EH (cell line): ENCODE measurements around the gene SLC35E3.

Experiments
- DNase-seq: peaks from one replicate; pipeline ENCODE4 v3.0.0-alpha.2; 2015; ENCODE audit warnings: low read depth

Gene SLC35E3

DNA sequence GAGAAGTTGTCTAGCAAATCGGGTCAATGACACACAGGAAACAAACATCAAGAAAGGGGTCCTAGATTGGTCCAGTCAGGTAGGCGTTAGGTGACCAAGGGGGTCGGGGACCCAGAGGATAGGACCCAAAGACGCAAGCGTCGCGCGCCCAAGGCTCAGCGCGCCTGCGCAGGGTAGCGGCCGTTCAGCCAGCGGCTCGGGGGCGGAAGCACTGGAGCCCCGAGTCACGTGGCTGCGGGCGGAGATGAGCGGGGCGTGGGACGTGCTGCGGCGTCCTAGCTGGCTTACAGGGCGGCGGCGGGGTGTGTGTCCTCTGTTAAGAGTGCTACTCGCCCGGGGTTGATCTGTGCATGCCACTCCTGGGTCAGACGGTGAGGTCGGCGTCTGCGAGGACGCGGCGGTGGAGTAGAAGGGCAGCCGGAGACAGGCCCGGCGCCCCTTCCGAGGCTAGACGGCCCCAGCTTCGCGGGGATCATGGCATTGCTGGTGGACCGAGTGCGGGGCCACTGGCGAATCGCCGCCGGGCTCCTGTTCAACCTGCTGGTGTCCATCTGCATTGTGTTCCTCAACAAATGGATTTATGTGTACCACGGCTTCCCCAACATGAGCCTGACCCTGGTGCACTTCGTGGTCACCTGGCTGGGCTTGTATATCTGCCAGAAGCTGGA is at the start of gene SLC35E3:
SLC35E3 (plus strand) TSS at position 273 of the 668 bp plus-strand sequence; CDS start at position 475, 202 bp downstream.
- peak; percentile 91 for DNase-seq

GRCh38 chr12:68699486-68699885 is 46.5 kb upstream of the SLC35E3 start:
- no peak for DNase-seq

DNA sequence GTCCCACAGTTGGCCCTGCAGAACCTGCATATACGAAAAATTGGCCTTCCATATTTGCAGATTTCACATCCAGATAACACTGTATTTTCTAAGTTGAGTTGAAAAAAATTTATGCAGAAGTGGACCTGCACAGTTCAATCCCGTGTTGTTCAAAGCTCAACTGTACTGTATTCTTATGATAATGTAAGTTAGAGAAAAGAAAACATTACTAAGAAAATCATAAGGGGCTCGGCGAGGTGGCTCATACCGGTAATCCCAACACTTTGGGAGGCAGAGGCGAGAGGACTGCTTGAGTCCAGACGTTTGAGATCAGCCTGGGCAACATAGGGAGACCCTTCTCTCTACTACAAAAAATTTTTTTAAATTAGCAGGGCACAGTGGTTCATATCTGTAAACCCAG is 18.2 kb upstream of the SLC35E3 start:
- no peak for DNase-seq

GRCh38 chr12:68733661-68734071 is 12.3 kb upstream of the SLC35E3 start:
- DNase-seq = peak; percentile 87

DNA sequence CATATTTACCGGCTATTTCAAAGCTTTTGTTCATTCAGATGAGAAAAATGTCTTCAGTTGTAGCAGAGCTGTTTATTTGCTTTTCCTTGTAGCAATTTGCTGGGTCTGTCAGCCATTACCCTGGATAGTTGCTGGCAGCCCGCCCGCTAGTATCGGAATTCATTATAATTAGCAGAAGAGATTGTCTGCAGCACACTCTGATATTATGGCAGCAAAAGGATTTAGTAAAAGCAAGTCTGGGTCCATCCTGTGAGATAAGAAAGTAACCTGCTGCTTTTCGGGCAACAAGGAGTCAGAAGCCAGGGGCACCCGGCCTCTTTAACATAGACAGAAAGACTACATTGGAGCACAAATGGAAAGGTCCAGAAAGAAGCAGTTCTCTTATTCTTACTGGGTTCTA is 6.1 kb upstream of the SLC35E3 start:
- no peak for DNase-seq

GRCh38 chr12:68743356-68743755 is 2.6 kb upstream of the SLC35E3 start:
- DNase-seq = peak; percentile 44

GRCh38 chr12:68745376-68745903 is 536 bp upstream of the SLC35E3 start:
- DNase-seq = no peak

DNA sequence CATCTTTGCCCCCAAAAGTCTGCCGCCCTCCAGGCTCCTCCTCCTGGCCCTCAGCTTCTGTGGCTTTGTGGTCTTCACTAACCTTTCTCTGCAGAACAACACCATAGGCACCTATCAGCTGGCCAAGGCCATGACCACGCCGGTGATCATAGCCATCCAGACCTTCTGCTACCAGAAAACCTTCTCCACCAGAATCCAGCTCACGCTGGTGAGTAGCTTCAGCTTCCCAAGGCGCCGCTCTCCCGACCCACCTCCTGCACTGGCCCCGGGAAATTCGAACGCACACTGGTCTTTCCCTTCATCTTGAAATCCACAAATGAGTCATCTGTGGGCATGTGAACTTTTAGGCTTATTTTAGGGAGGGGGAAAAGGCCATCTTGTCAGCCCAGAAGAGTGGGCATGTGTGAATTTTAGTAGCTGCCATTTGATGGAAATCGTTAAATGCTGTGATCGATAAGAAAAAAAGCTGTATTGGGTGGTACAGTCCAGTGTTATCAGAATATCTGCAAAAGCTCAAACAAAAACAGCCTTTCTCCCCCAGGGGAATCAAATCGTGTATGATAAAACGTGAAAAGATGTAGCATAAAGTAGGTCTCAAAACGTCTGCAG is 700 bp downstream of the SLC35E3 start:
- DNase-seq = peak; percentile 82

DNA sequence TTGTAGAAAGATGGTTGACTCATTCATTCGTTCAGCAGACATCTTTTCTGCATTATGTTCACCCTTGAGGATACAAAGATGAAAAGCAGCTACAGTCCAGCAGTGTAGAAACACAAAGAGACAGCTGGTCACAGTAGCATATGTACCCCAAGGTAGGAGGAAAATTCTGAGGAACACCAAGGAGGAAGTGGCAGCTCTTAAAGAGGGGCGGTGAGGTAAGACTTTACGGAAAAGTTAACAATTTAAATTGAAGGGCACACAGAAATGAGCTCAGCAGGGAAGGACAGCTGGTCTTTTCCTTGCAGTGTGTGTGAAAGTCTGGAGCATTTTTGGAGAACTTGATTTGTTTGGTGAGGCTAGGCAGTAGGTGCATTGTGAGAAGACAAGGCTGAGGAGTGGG is 3.5 kb downstream of the SLC35E3 start:
- DNase-seq = no peak

- no peak for DNase-seq
Measured at GRCh38 chr12:68749861-68750260, 3.9 kb downstream of the SLC35E3 start.

- no peak for DNase-seq
Measured at GRCh38 chr12:68750506-68750905, 4.5 kb downstream of the SLC35E3 start.

- no peak for DNase-seq
Measured at GRCh38 chr12:68755536-68756243, 9.7 kb downstream of the SLC35E3 start.

DNA sequence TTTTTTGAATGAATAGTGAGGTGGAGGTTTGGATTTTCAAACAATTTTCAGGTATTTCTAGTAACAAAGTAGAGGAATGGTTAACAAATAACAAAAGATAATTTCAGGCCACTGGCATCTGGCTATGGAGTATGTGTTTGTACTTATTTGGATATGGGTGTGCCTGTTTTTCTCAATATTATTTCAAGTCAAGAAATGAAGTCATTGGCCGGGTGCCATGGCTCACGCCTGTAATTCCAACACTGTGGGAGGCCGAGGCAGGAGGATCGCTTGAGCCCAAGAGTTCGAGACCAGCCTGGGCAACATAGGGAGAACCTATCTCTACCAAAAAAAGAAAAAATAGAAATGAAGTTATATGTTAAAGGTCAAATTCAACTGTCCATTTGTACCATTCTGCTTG is 13.9 kb downstream of the SLC35E3 start:
- DNase-seq = no peak

DNA sequence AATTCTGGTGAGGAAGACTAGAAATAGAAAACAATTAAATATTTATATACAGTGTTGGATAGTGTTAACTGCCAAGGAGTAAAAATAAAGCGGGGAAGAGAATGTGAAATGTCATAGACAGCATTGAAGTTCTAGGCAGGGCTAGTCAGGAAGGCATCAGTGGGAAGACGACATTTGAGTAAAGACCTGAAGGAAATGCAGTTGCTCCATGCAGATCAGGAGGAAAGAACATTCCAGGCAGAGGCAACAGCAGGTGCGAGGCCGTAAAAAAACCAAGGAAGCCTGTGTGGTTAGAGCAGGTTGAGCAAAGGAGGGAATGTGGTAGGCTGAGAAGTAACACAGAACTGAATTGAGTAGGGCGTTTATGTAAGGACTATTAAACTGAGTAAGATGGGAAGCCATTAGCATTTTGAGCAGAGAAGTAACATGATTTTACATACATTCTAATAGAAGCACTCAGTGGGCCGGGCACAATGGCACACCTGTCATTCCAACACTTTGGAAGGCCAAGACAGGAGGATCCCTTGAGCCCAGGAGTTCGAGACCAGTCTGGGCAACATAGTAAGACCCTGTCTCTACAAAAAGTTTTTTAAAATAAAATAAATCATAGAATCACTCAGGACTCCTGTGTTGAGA is 14.9 kb downstream of the SLC35E3 start:
- no peak for DNase-seq

DNA sequence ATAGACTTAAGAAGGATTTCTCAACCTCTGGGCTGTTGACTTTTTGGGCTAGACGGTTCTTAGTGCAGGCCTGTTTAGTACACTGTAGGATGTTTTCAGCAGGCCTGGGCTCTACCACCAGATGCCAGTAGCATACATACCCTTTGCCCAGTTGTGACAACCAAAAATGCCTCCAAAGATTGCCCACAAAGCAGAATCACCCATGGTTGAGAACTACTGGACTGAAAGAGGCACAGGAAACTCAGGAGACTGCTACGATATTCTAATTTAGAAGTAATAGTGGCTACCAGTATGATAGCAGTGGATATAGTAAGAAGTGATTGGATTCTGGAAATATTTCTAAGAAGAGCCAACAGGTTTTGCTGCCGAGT is 15.5 kb downstream of the SLC35E3 start:
- no peak for DNase-seq

- DNase-seq = no peak
Measured at GRCh38 chr12:68761901-68762630, 16.1 kb downstream of the SLC35E3 start.

GRCh38 chr12:68762691-68763090 is 16.7 kb downstream of the SLC35E3 start:
- DNase-seq = no peak

- DNase-seq = no peak
Measured at GRCh38 chr12:68765696-68766095, 19.7 kb downstream of the SLC35E3 start.

- DNase-seq = no peak
Measured at GRCh38 chr12:68766646-68767045, 20.7 kb downstream of the SLC35E3 start.

GRCh38 chr12:68767191-68767590 is 21.2 kb downstream of the SLC35E3 start:
- DNase-seq = no peak

- no peak for DNase-seq
Measured at GRCh38 chr12:68768431-68768939, 22.5 kb downstream of the SLC35E3 start.

GRCh38 chr12:68769941-68770340 is 24.0 kb downstream of the SLC35E3 start:
- DNase-seq = no peak
